Measurements from ENCODE around the gene GNG2.

GNG2 gene

DNA sequence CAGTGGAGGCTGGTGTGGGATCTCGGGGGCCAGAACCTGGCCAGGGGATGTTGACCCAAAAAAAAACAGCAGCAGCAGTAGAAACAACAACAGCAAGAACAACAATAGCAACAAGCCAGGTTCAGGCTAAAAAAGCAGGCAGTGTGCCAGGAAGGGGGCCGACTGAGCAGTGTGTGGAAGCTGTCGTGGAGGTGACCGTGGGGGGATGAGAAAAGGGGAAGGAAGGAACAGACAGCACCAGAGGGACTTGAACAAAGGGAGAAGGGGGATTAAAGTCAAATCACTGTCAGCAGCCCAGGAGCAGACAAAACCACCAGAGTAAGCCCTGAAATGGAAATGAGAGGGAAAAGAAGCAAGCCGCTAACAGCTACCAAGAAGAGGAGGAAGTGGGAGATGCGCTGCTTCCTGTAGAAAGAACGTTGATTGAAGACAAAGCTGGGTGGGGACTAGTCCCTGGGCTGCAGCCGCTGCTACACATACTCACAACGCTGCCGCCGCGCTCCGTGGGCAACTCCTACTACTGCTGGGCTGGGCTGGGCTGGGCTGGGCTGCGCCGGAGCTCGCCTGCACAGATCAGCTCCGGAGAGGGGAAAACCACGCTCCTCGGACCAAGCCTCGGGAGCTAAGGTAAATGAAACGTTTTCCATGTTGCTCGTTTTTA is at the start of gene GNG2:
Gene GNG2, plus strand, starts transcription at position 449 of the 661 bp plus-strand sequence. CDS start 90,067 bp downstream, outside the sequence.
- DNase-seq (ENCODE audit: low read depth) = peak; percentile 69

DNA sequence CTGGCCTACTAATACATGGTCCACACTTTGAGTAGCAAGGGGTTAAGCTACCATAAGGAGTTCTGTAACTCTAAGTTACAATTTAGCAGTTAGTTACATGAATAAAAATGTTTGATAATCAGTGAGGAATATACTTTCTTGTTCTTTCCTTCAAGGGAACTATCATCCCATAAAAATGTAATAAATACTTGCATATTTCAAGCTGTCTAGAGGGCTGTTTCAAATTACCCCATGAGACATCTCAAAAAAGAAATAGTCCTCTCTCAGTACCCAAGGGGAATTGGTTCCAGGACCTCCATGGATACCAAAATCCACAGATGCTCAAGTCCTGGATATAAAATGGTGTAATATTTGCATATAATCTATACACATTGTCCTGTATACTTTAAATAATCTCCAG is 48.7 kb upstream of the GNG2 start:
- DNase-seq (ENCODE audit: low read depth) = no peak

DNA sequence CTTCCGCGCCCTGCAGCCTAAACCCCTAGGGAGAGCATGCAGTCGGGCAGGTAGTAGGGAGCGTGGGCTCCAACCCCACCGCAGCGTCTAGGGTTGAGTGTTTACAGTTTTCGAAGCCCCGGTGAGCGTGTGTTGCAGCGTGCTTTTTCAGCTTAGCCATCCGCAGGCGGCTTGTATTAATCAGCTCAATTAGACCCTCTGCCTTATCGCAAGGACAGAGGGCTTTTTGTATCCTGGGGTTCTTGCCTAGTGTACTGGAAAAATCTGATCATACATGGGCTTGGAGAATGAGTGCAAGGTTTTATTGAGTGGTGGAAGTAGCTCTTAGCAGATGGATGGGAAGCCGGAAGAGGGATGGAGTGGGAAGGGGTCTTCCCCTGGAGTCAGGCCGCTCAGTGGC is 44.4 kb upstream of the GNG2 start:
- no peak for DNase-seq (ENCODE audit: low read depth)

DNA sequence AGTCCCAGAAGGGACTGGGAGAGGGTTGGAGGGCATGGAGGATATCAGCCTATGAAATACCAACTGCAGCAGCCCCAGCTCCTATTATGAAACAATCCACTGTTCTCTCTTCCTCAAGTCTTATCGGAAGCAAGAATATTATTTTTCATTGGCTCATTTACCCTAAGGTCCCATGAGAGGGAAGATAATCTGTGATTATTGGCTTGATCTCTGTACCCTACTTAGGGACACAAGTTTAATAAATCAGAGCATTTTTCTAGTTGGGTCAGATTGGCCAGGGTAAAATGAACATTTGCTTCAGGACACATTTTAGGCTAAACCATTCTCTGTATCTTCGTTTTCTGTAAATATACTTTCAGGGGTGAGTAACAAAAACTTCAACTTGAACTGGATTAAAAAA is 43.1 kb upstream of the GNG2 start:
- no peak for DNase-seq (ENCODE audit: low read depth)

DNA sequence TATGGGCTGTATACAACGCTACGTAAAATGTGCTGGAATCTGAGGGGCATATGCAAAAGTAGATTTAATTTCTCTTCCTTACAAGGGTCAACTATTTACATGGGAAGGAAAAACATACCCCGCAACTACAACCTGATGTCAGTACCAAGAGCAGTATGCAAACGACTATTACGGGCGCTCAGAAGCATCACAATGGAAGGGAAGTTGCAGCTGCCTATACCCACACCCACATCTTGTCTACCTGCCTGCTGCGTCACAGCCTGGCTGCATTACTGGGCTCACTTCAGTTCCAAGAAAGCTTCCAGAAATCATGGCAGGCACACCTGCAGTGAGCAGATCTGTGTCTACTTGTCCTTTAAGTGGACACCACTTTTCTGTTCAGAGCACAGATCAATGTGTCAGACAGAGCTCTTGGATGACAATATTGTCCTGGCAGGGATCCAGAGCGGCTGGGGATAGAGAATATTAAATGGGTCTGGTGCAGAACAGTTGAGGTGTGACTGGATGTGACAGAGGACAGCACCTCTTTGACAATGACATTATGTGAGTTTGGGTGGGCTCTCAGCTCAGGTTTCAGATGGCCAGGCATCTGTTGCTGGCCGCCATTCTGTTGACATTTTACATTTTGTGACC is 41.5 kb upstream of the GNG2 start:
- DNase-seq (ENCODE audit: low read depth) = no peak

DNA sequence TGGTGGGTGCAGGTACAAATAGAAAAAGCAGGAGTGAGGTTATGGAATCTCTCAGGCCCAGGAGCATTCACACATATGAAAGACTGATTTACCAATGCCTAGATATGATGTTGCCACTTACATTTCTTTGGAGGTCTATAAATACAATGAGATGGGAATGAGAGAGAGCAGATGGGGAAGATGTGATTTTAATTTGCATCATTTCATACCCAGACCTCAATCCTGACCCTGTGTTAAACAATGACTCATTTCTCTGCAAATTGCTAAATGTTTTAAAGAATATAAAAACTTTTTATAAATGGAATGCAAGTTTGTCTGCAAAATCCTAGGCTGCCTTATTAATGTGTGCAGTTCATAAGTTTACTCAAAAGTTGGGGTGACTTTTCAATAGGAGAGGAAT is 38.6 kb upstream of the GNG2 start:
- DNase-seq (ENCODE audit: low read depth) = no peak

DNA sequence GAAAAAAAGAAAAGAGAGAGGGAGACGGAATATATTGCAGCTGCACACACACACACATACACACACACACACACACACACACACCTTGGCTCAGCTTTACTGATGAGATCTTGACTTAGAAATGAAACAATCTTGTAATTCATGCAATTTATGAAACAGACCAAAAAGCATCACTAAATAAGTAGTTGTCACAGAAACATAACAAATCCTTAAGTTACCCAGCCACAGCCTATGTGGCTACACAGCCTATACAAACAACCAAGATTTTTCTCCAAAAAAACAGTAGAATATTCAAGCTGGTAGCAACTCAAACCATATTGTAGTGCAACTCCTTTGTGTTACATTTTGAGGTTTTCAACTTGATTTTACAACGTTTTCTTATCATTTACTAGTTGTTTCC is 37.9 kb upstream of the GNG2 start:
- DNase-seq (ENCODE audit: low read depth) = no peak

DNA sequence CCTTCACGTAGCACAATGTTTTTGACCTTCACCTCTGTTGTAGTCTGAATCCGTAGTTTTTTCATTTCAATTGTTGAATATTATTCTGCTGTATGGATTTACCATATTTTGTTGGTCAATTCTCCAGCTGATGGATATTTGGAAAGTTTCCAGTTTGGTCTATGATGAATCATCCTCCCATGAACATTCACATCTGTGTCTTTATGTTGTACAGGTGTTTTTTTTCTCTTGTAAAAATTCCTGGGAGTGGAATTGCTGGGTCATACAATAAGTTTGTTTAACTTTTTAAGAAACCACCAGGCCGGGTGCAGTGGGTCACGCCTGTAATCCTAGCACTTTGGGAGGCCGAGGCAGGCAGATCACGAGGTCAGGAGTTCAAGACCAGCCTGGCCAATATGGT is 36.7 kb upstream of the GNG2 start:
- DNase-seq (ENCODE audit: low read depth) = no peak

DNA sequence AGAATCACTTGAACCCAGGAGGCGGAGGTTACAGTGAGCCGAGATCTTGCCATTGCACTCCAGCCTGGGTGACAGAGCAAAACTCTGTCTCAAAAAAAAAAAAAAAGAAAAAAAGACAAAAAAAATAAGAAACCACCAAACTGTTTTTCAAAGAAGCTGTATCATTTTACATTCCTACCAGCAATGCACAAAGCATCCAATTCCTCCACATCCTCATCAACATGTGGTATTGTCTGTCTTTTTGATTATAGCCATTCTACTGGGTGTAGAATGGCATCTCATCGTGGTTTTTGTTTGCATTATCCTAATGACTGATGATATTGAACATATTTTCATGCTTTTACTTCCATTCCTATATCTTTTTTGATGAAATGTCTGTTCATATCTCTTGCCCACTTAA is 36.2 kb upstream of the GNG2 start:
- no peak for DNase-seq (ENCODE audit: low read depth)

DNA sequence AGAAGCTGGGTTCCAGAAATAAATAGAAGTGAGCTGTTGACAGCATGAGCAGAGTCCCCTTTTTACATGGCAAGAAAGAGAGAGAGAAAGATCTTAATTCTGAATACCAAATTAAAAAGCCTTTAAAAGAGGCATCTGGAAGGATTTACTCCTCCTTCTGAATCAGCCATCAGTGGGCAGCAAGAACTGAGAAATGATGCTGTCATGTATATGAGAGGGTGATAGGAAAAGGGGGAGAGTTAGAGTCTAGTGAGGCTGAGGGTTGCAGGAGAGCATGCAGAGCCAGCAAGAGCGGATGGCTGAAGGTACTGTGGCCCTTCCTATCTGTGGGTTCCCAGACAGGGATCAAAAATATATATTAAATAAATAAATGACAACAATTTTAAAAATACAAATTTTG is 34.5 kb upstream of the GNG2 start:
- no peak for DNase-seq (ENCODE audit: low read depth)

DNA sequence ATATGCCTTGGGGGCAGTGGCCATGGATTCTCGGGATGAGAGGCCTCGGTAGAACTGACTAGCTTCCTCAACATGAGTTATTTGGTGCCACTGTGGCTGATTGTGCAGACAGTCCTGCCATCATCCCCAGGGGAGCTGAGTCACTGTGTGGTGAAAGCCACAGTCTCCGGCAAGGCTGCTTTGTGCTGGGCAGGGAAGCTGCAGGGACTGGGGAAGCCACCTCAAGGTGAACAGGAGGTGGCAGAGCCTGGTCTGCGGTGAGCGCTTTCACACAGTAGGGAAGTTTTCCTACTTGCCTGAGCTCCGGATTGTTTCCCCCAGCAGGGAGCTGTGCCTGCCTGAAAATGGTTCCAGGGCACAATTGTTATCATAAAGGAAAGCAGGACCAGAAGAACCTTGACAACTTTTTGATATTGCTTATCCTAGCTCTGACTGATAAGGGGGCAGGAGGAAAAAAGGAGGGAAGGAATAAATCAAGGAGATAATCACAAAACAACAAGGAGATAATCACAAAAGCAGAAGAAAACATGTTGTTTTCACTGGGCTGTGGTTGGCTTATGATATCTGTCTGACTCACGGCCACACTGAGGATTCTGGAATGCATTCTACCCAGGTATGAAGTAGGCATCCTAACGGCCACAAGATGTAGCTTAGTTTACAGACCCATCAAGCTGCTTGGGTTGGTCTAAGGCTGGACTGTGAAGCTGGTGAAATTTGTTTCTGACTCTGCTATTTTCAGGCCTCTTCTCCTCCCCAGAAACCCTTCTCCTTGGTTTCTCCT is 32.2 kb upstream of the GNG2 start:
- peak; percentile 52 for DNase-seq (ENCODE audit: low read depth)

DNA sequence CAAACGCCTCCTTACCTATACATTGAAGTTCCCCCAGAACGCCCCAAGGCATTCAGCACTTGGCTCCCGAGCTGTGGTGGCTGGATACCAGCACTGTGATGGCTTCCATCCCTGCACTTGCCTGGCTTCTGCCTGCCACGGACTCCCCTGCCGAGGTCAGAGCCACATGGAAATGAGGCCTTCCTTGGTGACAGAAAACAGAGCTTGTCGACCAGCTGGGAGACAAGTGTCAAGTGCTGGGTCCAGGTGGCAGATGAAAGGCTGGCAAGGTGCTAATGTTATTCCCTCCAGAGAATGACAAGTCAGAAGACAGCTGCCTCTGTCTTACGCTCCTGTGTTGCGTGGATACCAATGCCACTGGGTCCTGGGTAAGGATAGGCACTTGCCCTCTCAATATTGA is 26.2 kb upstream of the GNG2 start:
- DNase-seq (ENCODE audit: low read depth) = no peak

DNA sequence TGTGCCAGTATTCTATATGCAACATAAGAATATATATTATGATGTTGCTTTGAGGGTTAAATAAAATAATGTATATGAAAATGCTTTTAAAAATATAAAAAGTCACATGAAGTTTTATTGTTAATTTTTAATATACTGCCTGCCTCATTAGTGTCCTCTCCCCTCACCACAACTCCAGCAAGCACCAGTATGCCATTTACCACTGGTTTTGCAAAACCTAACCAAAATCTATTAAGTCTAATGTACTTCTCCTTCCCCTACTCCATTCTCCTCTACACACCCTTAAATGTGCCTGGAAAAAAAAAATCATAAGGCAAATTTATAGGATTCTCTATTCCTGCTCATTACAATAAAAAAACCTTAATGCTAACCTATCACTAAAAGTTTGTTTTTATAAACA is 24.0 kb upstream of the GNG2 start:
- no peak for DNase-seq (ENCODE audit: low read depth)

DNA sequence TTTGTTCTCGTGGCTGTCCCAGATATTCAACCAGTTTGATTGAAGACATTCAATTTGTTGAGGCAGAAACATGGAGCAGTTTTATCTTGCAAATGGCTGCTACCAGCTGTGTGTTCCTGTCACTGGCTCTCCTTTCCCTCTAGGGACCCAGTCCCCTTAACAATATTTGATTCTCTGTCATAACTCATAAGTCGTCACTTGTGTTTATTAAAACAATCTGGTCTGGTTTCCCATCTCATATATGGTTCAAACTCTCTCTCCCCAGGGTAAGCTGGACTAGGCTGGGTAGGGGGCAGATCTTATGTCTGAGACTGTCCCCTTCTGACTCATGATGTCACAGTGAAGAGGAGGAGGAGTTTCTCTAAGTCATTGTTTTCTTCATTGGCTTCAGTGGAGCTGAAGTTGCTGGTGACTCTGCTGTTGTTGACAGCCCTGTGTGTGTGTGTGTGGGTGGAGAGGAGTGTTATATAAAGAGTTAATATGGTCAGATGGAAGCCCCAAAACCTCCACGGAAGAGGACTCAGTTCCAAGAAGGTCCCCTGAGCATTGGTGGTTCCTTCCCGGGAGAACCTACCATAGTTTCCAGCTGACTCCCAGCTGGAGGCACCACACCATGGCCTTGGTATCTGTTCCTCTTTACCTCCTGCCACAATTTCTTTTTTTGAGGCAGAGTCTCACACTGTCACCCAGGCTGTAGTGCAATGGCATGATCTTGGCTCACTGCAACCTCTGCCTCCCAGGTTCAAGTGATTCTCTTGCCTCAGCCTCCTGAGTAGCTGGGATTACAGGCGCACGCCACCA is 16.1 kb upstream of the GNG2 start:
- no peak for DNase-seq (ENCODE audit: low read depth)

DNA sequence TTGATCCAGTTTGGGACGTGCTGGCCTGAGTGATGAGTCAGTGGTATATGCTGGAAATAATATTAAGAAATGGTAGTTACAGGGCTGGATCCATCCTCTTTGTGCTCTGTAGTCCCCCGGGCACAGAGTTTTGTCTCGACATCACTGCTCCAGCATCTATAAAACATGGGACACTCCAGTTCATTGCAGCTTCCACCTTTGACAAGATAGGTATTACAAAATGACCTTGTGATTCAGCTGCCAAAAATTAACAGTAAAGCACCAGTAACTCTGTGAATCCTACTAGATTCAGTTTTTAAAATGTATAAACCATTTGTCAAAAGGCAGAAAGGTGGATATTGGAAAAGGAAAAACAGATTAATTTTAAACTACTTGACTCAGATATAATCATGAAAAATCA is 14.6 kb upstream of the GNG2 start:
- DNase-seq (ENCODE audit: low read depth) = no peak

DNA sequence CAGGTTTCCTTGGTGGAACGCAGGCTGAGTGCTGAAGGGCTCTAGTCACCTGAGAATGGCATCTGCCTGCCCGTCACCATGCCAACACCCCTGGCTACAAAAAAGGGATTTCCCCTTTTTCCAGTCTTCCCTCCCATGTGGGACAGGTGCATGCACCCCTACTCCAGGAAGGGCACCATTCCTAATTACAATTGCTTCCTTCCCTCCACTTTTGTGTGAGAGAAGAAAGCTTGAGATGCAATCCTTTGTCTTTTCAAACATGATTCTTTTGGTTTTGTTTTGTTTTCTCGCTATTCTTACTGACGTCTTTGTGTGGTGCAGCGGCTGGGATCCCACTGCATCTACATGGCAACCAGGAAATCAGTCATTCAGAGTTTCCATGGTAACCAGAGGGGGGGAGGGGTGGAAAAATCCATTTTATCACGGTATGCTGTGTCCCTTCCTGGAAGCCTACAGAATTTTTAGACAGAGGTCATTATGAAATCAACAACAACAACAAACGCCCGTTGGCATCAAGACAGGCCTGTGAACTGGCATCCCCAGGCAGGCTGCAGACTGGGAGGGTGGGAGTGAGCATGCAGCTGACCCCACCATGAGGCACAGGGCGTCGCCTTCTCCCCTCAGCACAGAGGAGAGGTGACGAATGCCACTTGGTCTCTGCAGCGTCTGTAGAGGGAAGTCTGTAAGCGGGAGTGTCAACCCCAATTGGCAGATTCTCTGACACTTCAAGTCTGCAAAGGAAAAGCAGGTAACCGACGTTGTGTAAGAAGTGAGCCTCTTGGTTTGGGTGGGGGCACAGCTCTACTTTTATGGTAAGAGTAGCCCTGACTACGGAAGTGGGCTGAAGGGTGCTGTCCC is 13.6 kb upstream of the GNG2 start:
- DNase-seq (ENCODE audit: low read depth) = peak; percentile 74

DNA sequence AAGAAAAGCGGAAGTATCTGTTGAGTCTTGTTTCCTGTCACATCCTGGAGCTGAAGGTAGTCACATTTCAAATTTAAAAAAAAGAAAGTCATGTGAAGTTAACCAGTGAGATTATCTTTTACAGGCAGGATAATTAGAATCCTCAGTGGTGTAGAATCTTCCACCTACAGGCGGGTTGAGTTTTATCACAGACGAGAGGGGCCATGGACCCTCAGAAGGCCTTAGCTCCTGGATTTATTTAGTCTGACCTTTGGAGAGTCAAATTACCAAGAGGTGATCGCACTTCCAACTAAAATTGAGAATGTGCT is 13.0 kb upstream of the GNG2 start:
- DNase-seq (ENCODE audit: low read depth) = no peak

DNA sequence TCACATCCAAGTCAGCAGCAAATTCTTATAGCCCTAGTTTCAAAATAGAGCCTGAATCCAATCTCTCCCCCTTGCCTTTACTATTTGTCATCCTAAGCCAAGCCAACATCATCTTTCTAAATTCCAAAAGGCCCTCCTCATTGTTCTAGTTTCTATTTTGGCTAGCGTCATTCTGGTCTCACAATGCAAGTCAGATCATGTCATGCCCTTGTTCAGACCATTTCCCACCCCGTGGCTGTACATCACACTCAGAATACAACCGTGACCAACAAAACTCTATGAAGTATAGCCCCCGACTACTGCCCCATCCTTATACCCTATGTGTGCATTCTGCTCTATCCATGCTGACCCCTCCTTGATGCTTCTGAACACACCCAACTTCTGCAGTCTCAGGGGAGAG is 12.3 kb upstream of the GNG2 start:
- DNase-seq (ENCODE audit: low read depth) = no peak

DNA sequence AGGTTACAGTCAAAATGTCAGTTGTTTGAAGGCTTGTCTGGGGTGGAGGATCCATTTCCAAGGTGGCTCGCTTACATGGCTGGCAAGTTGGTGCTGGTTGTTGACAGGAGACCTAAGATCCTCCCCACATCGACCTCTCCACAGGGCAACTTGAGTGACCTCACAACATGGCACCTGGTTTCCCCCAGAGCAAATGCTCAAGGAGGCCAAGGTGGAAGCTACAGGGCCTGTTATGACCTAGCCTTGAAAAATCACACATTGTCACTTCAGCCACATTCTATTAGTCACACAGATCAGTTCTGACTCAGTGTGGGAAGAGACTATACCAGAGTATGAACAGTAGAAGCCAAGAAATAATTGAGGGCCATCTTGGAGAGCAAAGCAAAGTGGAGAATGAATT is 11.3 kb upstream of the GNG2 start:
- no peak for DNase-seq (ENCODE audit: low read depth)

DNA sequence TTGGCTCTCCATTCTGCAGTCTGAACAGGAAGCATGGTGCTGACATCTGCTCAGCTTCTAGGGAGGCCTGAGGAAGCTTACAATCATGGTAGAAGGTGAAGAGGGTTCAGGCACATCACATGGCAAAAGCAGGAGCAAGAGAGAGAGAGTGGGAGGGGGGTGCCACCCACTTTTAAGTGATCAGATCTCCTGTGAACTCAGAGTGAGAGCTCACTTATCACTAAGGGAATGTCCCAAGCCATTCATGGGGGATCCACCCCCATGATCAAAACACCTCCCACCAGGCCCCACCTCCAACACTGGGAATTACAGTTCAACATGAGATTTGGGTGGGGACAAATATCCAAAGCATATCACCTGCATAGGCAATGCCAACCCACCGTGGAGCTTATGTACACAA is 9.8 kb upstream of the GNG2 start:
- no peak for DNase-seq (ENCODE audit: low read depth)

DNA sequence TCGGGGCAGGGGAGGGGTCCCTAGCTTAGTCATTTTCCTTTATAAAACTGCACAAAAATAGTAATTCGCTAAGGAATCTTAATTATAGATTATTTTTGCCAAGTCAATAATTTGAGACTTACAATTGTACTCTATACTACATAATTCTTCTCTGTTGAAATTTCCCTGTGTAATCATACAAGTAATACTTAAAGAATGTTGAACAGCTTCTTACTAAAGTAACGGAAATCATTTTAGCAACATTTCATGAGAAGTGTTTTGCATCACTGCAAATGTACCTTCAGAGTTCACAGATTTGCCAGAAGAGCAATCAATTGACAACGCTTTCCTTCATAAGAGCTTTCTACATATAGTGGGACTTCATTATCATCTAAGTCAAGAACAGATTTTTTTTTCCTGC is 7.9 kb upstream of the GNG2 start:
- DNase-seq (ENCODE audit: low read depth) = no peak

DNA sequence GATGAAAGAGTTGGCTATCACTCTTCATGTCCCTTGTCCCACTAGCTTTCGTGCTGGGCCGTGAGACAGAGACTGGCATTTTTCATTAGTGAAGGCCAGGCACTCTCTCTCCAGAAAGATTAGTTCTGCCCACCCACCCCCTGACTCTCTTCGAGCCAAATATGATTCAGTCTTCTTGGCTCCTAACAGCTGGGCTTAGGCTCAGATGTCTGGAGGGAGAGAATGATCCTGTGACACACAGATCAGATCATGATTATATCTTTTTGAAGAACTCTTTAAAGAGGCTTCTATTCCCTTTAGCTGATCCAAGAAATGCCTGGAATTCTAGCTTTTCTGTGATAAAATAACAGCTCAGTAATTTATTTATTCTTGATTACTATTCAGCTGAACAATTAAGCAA is 5.2 kb upstream of the GNG2 start:
- DNase-seq (ENCODE audit: low read depth) = no peak
